H9 (cell line): ENCODE data around the gene SLC52A1. TPM values are rescaled to one million over a fixed set of nuclear protein-coding genes. Genes with fewer than 3 reads are reported as not detected.

Experiments used
- DNase-seq: peaks from one replicate; pipeline ENCODE4 v3.0.0-alpha.2; 2017
- H2AFZ ChIP-seq: one replicate; pipeline ENCODE4 v1.6.1; 2013; ENCODE audit warnings: mild to moderate bottlenecking, low read length, control low read depth, moderate library complexity
- H2AK5ac ChIP-seq: 2 replicates; pipeline ENCODE4 v1.6.1; 2013; ENCODE audit warnings: low read length, control low read depth, mixed read lengths; ENCODE audit not compliant: insufficient read length
- H2BK120ac ChIP-seq: one replicate; pipeline ENCODE4 v1.6.1; 2013; ENCODE audit warnings: low read depth, mild to moderate bottlenecking, low read length, control low read depth, inconsistent platforms; ENCODE audit not compliant: poor library complexity, severe bottlenecking
- H2BK12ac ChIP-seq: 2 replicates; pipeline ENCODE4 v1.6.1; 2013; ENCODE audit warnings: low read length, control low read depth, mixed read lengths, low read depth; ENCODE audit not compliant: insufficient read length
- H2BK15ac ChIP-seq: 2 replicates; pipeline ENCODE4 v1.6.1; 2013; ENCODE audit warnings: low read depth, low read length, control low read depth
- H2BK20ac ChIP-seq: one replicate; pipeline ENCODE4 v1.6.1; 2013; ENCODE audit warnings: low read depth, mild to moderate bottlenecking, low read length, control low read depth, inconsistent platforms; ENCODE audit not compliant: poor library complexity, severe bottlenecking
- H2BK5ac ChIP-seq: 2 replicates; pipeline ENCODE4 v1.6.1; 2013; ENCODE audit warnings: low read length, control low read depth, mixed read lengths; ENCODE audit not compliant: insufficient read length
- H3K14ac ChIP-seq: 2 replicates; pipeline ENCODE4 v1.6.1; 2013; ENCODE audit warnings: low read length, control low read depth; ENCODE audit not compliant: insufficient read depth
- H3K18ac ChIP-seq: 2 replicates; pipeline ENCODE4 v1.6.1; 2013; ENCODE audit warnings: low read depth, mild to moderate bottlenecking, mixed read lengths, low read length, control low read depth; ENCODE audit not compliant: insufficient read length
- H3K23ac ChIP-seq: 2 replicates; pipeline ENCODE4 v1.6.1; 2013; ENCODE audit warnings: low read length, control low read depth, mixed read lengths, low read depth; ENCODE audit not compliant: insufficient read length
- H3K23me2 ChIP-seq: 2 replicates; pipeline ENCODE4 v1.6.1; 2013; ENCODE audit warnings: low read depth, mild to moderate bottlenecking, mixed read lengths, low read length, control low read depth; ENCODE audit not compliant: insufficient read length, poor library complexity, severe bottlenecking
- H3K27ac ChIP-seq: 2 replicates; pipeline ENCODE4 v1.5.1; 2013; ENCODE audit warnings: low read length, control low read depth, mixed read lengths, low read depth; ENCODE audit not compliant: insufficient read length
- H3K27me3 ChIP-seq: 2 replicates; pipeline ENCODE4 v1.6.1; 2013; ENCODE audit warnings: low read length, control low read depth, inconsistent platforms; ENCODE audit not compliant: insufficient read depth
- H3K4ac ChIP-seq: 2 replicates; pipeline ENCODE4 v1.6.1; 2013; ENCODE audit warnings: low read depth, mild to moderate bottlenecking, control low read depth, inconsistent platforms, low read length, moderate library complexity
- H3K4me1 ChIP-seq: 2 replicates; pipeline ENCODE4 v1.6.1; 2013; ENCODE audit warnings: low read length, control low read depth, inconsistent platforms; ENCODE audit not compliant: insufficient read depth
- H3K4me2 ChIP-seq: 2 replicates; pipeline ENCODE4 v1.6.1; 2013; ENCODE audit warnings: low read length, control low read depth, mixed read lengths; ENCODE audit not compliant: insufficient read length, insufficient read depth
- H3K56ac ChIP-seq: 2 replicates; pipeline ENCODE4 v1.6.1; 2013; ENCODE audit warnings: low read depth, mild to moderate bottlenecking, mixed read lengths, low read length, control low read depth; ENCODE audit not compliant: insufficient read length
- H3K79me1 ChIP-seq: 2 replicates; pipeline ENCODE4 v1.6.1; 2013; ENCODE audit warnings: low read depth, mild to moderate bottlenecking, moderate library complexity, low read length, control low read depth, inconsistent platforms; ENCODE audit not compliant: insufficient read depth, poor library complexity, severe bottlenecking
- H3K79me2 ChIP-seq: 2 replicates; pipeline ENCODE4 v1.6.1; 2013; ENCODE audit warnings: low read length, control low read depth, inconsistent platforms; ENCODE audit not compliant: insufficient read depth
- H3K9ac ChIP-seq: 2 replicates; pipeline ENCODE4 v1.6.1; 2013; ENCODE audit warnings: low read length, control low read depth, mixed read lengths; ENCODE audit not compliant: insufficient read length; ENCODE audit errors: extremely low read depth
- H3K9me3 ChIP-seq: one replicate; pipeline ENCODE4 v1.6.1; 2013; ENCODE audit warnings: low read depth, low read length, inconsistent platforms; ENCODE audit not compliant: control insufficient read depth
- H3T11ph ChIP-seq: one replicate; pipeline ENCODE4 v1.6.1; 2013; ENCODE audit warnings: mild to moderate bottlenecking, low read length, control low read depth, inconsistent platforms
- H4K20me1 ChIP-seq: one replicate; pipeline ENCODE4 v1.6.1; 2013; ENCODE audit not compliant: control insufficient read depth, insufficient read length, insufficient read depth
- H4K5ac ChIP-seq: 2 replicates; pipeline ENCODE4 v1.6.1; 2013; ENCODE audit warnings: low read depth, mild to moderate bottlenecking, mixed read lengths, low read length, control low read depth; ENCODE audit not compliant: insufficient read length
- H4K8ac ChIP-seq: replicated peaks from 2 replicates; pipeline ENCODE4 v1.6.1; 2013; ENCODE audit warnings: low read length, control low read depth, mixed read lengths, low read depth; ENCODE audit not compliant: insufficient read length
- H4K91ac ChIP-seq: 2 replicates; pipeline ENCODE4 v1.6.1; 2013; ENCODE audit warnings: low read depth, mild to moderate bottlenecking, moderate library complexity, mixed read lengths, low read length, control low read depth; ENCODE audit not compliant: insufficient read length
- H3K27ac Mint-ChIP-seq, 3 experiments: 2 replicates in 2 of 3; 3 replicates in 1 of 3; pipeline ENCODE4 v1.8.0; 2020 to 2021; ENCODE audit warnings: mixed read lengths in 3 of 3, mild to moderate bottlenecking in 1 of 3, moderate library complexity in 1 of 3
- H3K27me3 Mint-ChIP-seq: 2 replicates; pipeline ENCODE4 v1.8.0; 2021; ENCODE audit warnings: low read depth, mild to moderate bottlenecking, moderate library complexity, mixed read lengths
- H3K36me3 Mint-ChIP-seq, 3 experiments: 2 replicates in 2 of 3; 3 replicates in 1 of 3; pipeline ENCODE4 v1.8.0; 2020 to 2021; ENCODE audit warnings: low read depth in 3 of 3, mixed read lengths in 3 of 3; ENCODE audit not compliant: insufficient read depth in 1 of 3
- H3K4me1 Mint-ChIP-seq, 2 experiments: 2 replicates each; pipeline ENCODE4 v1.8.0; 2020; ENCODE audit warnings: mixed read lengths in 2 of 2
- H3K4me3 Mint-ChIP-seq, 2 experiments: 2 replicates in 1 of 2; 3 replicates in 1 of 2; pipeline ENCODE4 v1.8.0; 2020 to 2021; ENCODE audit warnings: mild to moderate bottlenecking in 2 of 2, mixed read lengths in 2 of 2, moderate library complexity in 1 of 2
- H3K9me3 Mint-ChIP-seq, 2 experiments: 2 replicates in 1 of 2; 3 replicates in 1 of 2; pipeline ENCODE4 v1.8.0; 2020; ENCODE audit warnings: mild to moderate bottlenecking in 2 of 2, mixed read lengths in 2 of 2, moderate library complexity in 1 of 2
- WGBS: extraction: QIAGEN DNeasy Blood & Tissue Kit; methylation state at CpG from one replicate; pipeline ENCODE4 v1.1.7; 2013; ENCODE audit warnings: missing lambda C conversion rate, low lambda C conversion rate, mixed read lengths; ENCODE audit not compliant: insufficient read length; ENCODE audit errors: extremely low coverage; 5-methylcytosine and 5-hydroxymethylcytosine counted together
- total RNA-seq: library from RNA; stranded (reverse); gene quantifications from 2 replicates; pipeline ENCODE4 v1.2.1, GENCODE V29; 2021
- TF ChIP-seq, protein P1 (sequence below): fragments of 200-600 bp; sonication (generic); conservative IDR thresholded peaks from 3 replicates; pipeline ENCODE4 v1.8.0; 2021; ENCODE audit warnings: antibody characterized with exemption, mild to moderate bottlenecking

Gene SLC52A1
- total RNA-seq, 1 experiment from 2014 or later: 0.17 TPM

GRCh38 chr17:4997302-4998026, 37.8 kb downstream of the SLC52A1 start, which contains the start of the genes INCA1 and KIF1C:
Gene INCA1 (minus strand): TSS chr17:4997522. CDS start chr17:4994437, 3,085 bp downstream.
Gene KIF1C (plus strand): TSS chr17:4997950. CDS start chr17:5000247, 2,297 bp downstream.
- Histone ChIP-seq H3K9ac (peak within 1 kb of the TSS; percentile 48), H2BK5ac (no peak within 1 kb of the TSS), H3K23ac (no peak within 1 kb of the TSS), H3K4ac (no peak within 1 kb of the TSS), H2AK5ac (no peak within 1 kb of the TSS), H4K8ac (no peak within 1 kb of the TSS), H4K5ac (no peak within 1 kb of the TSS), H3T11ph (no peak within 1 kb of the TSS), H3K18ac (peak within 1 kb of the TSS; percentile 87), H4K91ac (no peak within 1 kb of the TSS), H4K20me1 (no peaks in the 10 kb centered on the region), H3K4me2 (peak within 1 kb of the TSS; percentile 95), H3K27ac (no peak within 1 kb of the TSS), H3K23me2 (peaks cover 14% of the 10 kb centered on the region), H3K79me2 (peaks cover 4% of the 10 kb centered on the region; the same call in 1 of the 2 replicates), H3K79me1 (peaks cover 8% of the 10 kb centered on the region), H3K14ac (peak within 1 kb of the TSS; percentile 83), H3K9me3 (no peaks in the 10 kb centered on the region), H3K27me3 (no peaks in the 10 kb centered on the region; the same call in 1 of the 2 replicates), H3K56ac (no peak within 1 kb of the TSS), H2BK12ac (no peak within 1 kb of the TSS), H2BK20ac (no peak within 1 kb of the TSS), H2BK120ac (no peak within 1 kb of the TSS), H2BK15ac (no peak within 1 kb of the TSS), H3K4me1 (peaks cover 2% of the 10 kb centered on the region), H2AFZ (no peak within 1 kb of the TSS)
- peak; percentile 95 for DNase-seq
- no peaks in the 10 kb centered on the region for H3K9me3 Mint-ChIP-seq
- peak within 1 kb of the TSS in 1 of 3 experiments; percentile 67; a peak in 2 of 7 replicates for H3K27ac Mint-ChIP-seq
- H3K36me3 Mint-ChIP-seq: peaks cover 14 to 21% (median 20%) of the 10 kb centered on the region in 3 experiments
- H3K4me3 Mint-ChIP-seq: peak within 1 kb of the TSS; percentile 88 to 92
- WGBS: no CpG with 5 or more reads among the region's 93 CpGs
- peaks cover 29% of the 10 kb centered on the region for H3K27me3 Mint-ChIP-seq
- TF ChIP-seq, protein P1, sequence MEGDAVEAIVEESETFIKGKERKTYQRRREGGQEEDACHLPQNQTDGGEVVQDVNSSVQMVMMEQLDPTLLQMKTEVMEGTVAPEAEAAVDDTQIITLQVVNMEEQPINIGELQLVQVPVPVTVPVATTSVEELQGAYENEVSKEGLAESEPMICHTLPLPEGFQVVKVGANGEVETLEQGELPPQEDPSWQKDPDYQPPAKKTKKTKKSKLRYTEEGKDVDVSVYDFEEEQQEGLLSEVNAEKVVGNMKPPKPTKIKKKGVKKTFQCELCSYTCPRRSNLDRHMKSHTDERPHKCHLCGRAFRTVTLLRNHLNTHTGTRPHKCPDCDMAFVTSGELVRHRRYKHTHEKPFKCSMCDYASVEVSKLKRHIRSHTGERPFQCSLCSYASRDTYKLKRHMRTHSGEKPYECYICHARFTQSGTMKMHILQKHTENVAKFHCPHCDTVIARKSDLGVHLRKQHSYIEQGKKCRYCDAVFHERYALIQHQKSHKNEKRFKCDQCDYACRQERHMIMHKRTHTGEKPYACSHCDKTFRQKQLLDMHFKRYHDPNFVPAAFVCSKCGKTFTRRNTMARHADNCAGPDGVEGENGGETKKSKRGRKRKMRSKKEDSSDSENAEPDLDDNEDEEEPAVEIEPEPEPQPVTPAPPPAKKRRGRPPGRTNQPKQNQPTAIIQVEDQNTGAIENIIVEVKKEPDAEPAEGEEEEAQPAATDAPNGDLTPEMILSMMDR: no peak
- peaks cover 12 to 20% of the 10 kb centered on the region in 2 experiments for H3K4me1 Mint-ChIP-seq
